ENCODE data around the gene ZNF775.

ZNF775 gene

DNA sequence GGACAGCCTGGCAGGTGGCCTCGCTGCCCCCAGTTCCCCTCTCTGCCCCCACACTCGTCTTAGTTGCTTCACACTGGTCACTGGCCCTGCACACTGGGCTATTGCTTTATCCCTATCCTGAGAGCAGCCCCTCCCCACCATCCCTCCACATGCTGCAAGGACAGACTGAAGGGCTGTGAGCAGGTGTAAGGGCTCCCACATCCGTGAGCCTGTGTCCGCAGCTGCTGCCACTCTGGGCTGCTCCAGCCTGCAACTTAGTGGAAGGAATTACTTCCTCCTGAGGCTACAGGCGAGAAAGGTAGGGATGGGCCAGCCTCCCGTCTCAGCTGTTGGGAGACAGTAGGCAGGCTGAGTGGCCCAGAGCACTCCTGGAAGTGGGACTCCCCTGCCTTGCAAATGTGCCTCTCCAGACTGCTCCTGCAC, 41.5 kb upstream of the ZNF775 start:
- no peak overlapping the region for H3K27ac ChIP-seq (ENCODE audit: low read depth, low read length)
- no peaks in the 10 kb centered on the region for H3K79me2 ChIP-seq (ENCODE audit: control insufficient read depth, insufficient read depth, low read length, unreplicated experiment)
- no peaks in the 10 kb centered on the region for H3K36me3 ChIP-seq (ENCODE audit: insufficient read depth, low read length)
- no peaks in the 10 kb centered on the region for H3K4me1 ChIP-seq (ENCODE audit: control insufficient read depth, insufficient read depth, low read length, unreplicated experiment)
- H2AFZ ChIP-seq (ENCODE audit: low read length, unreplicated experiment) = no peak overlapping the region
- peaks cover 39% of the 10 kb centered on the region for H3K27me3 ChIP-seq (ENCODE audit: insufficient read depth, low read length)
- no peak overlapping the region for H3K4me3 ChIP-seq (ENCODE audit: low read depth, low read length)

- H3K4me1 ChIP-seq (ENCODE audit: control insufficient read depth, insufficient read depth, low read length, unreplicated experiment) = no peaks in the 10 kb centered on the region
- no peak overlapping the region for H3K4me3 ChIP-seq (ENCODE audit: low read depth, low read length)
- H3K79me2 ChIP-seq (ENCODE audit: control insufficient read depth, insufficient read depth, low read length, unreplicated experiment) = no peaks in the 10 kb centered on the region
- no peaks in the 10 kb centered on the region for H3K36me3 ChIP-seq (ENCODE audit: insufficient read depth, low read length)
- no peak overlapping the region for H2AFZ ChIP-seq (ENCODE audit: low read length, unreplicated experiment)
- H3K27ac ChIP-seq (ENCODE audit: low read depth, low read length) = no peak overlapping the region
- H3K27me3 ChIP-seq (ENCODE audit: insufficient read depth, low read length) = peaks cover 45% of the 10 kb centered on the region
Observed at GRCh38 chr7:150338166-150338829, 40.8 kb upstream of the ZNF775 start.

GRCh38 chr7:150339409-150339809, 39.7 kb upstream of the ZNF775 start:
- no peaks in the 10 kb centered on the region for H3K36me3 ChIP-seq (ENCODE audit: insufficient read depth, low read length)
- H3K79me2 ChIP-seq (ENCODE audit: control insufficient read depth, insufficient read depth, low read length, unreplicated experiment) = no peaks in the 10 kb centered on the region
- no peak overlapping the region for H3K4me3 ChIP-seq (ENCODE audit: low read depth, low read length)
- no peak overlapping the region for H3K27ac ChIP-seq (ENCODE audit: low read depth, low read length)
- no peak overlapping the region for H2AFZ ChIP-seq (ENCODE audit: low read length, unreplicated experiment)
- H3K27me3 ChIP-seq (ENCODE audit: insufficient read depth, low read length) = peaks cover 54% of the 10 kb centered on the region
- H3K4me1 ChIP-seq (ENCODE audit: control insufficient read depth, insufficient read depth, low read length, unreplicated experiment) = no peaks in the 10 kb centered on the region

DNA sequence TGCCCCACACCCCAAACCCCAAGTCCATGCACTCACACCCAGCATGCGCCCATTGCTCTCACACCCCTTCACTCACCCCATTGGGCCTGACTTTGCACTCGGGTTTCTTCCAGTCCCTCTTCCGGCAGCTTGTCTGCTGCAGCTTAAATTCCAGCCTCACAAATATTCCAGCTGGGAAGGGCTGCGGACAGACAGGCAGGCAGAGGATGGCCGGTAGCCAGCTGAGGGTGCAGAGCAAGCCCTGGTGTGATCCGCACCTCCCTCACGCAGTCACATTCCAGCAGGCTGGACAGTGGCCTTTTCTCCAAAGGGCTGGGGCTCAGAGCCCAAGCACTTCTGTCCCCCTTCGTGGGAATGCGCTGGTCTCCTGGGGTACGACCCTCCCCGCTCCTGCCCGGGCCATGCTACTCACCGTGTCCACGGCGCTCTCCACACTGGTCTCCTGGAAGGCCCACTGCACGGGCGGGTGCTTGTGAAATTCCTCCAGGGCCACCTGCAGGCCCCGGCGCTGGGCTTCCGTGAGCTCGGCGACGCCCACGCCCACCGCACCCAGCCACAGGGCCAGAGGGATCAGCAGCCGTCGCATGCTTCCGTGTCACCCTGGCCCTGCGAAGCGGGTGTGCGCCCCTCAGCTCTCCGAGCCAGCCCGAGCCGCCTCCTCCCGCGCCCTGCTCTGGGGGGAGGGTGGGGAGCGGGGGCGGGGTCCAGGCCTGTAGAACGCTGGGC, 38.9 kb upstream of the ZNF775 start:
- Histone ChIP-seq H3K27ac (ENCODE audit: low read depth, low read length) (no peak overlapping the region), H3K79me2 (ENCODE audit: control insufficient read depth, insufficient read depth, low read length, unreplicated experiment) (no peaks in the 10 kb centered on the region), H3K36me3 (ENCODE audit: insufficient read depth, low read length) (no peaks in the 10 kb centered on the region), H2AFZ (ENCODE audit: low read length, unreplicated experiment) (no peak overlapping the region), H3K27me3 (ENCODE audit: insufficient read depth, low read length) (peaks cover 62% of the 10 kb centered on the region), H3K4me3 (ENCODE audit: low read depth, low read length) (no peak overlapping the region), H3K4me1 (ENCODE audit: control insufficient read depth, insufficient read depth, low read length, unreplicated experiment) (no peaks in the 10 kb centered on the region)

- no peaks in the 10 kb centered on the region for H3K79me2 ChIP-seq (ENCODE audit: control insufficient read depth, insufficient read depth, low read length, unreplicated experiment)
- peaks cover 63% of the 10 kb centered on the region for H3K27me3 ChIP-seq (ENCODE audit: insufficient read depth, low read length)
- no peak overlapping the region for H3K27ac ChIP-seq (ENCODE audit: low read depth, low read length)
- H3K36me3 ChIP-seq (ENCODE audit: insufficient read depth, low read length) = no peaks in the 10 kb centered on the region
- H2AFZ ChIP-seq (ENCODE audit: low read length, unreplicated experiment) = no peak overlapping the region
- no peaks in the 10 kb centered on the region for H3K4me1 ChIP-seq (ENCODE audit: control insufficient read depth, insufficient read depth, low read length, unreplicated experiment)
- H3K4me3 ChIP-seq (ENCODE audit: low read depth, low read length) = no peak overlapping the region
Observed at GRCh38 chr7:150340875-150341262, 38.3 kb upstream of the ZNF775 start.

- Histone ChIP-seq H3K4me1 (ENCODE audit: control insufficient read depth, insufficient read depth, low read length, unreplicated experiment) (no peaks in the 10 kb centered on the region), H3K4me3 (ENCODE audit: low read depth, low read length) (no peak within 1 kb of the TSS), H2AFZ (ENCODE audit: low read length, unreplicated experiment) (no peak within 1 kb of the TSS), H3K79me2 (ENCODE audit: control insufficient read depth, insufficient read depth, low read length, unreplicated experiment) (no peaks in the 10 kb centered on the region), H3K27ac (ENCODE audit: low read depth, low read length) (no peak within 1 kb of the TSS), H3K27me3 (ENCODE audit: insufficient read depth, low read length) (peaks cover 66% of the 10 kb centered on the region), H3K36me3 (ENCODE audit: insufficient read depth, low read length) (no peaks in the 10 kb centered on the region)
Observed at GRCh38 chr7:150341263-150342120, 37.6 kb upstream of the ZNF775 start, which contains the start of gene RARRES2. Gene RARRES2, minus strand, starts transcription at chr7:150341629. Its CDS starts 1,020 bp downstream, at chr7:150340609.

GRCh38 chr7:150342121-150342408, 37.1 kb upstream of the ZNF775 start:
- peaks cover 70% of the 10 kb centered on the region for H3K27me3 ChIP-seq (ENCODE audit: insufficient read depth, low read length)
- H3K27ac ChIP-seq (ENCODE audit: low read depth, low read length) = no peak overlapping the region
- H3K36me3 ChIP-seq (ENCODE audit: insufficient read depth, low read length) = no peaks in the 10 kb centered on the region
- no peaks in the 10 kb centered on the region for H3K4me1 ChIP-seq (ENCODE audit: control insufficient read depth, insufficient read depth, low read length, unreplicated experiment)
- no peak overlapping the region for H2AFZ ChIP-seq (ENCODE audit: low read length, unreplicated experiment)
- H3K4me3 ChIP-seq (ENCODE audit: low read depth, low read length) = no peak overlapping the region
- no peaks in the 10 kb centered on the region for H3K79me2 ChIP-seq (ENCODE audit: control insufficient read depth, insufficient read depth, low read length, unreplicated experiment)

- Histone ChIP-seq H3K4me1 (ENCODE audit: control insufficient read depth, insufficient read depth, low read length, unreplicated experiment) (no peaks in the 10 kb centered on the region), H3K27me3 (ENCODE audit: insufficient read depth, low read length) (peaks cover 73% of the 10 kb centered on the region), H3K27ac (ENCODE audit: low read depth, low read length) (no peak overlapping the region), H3K36me3 (ENCODE audit: insufficient read depth, low read length) (no peaks in the 10 kb centered on the region), H3K79me2 (ENCODE audit: control insufficient read depth, insufficient read depth, low read length, unreplicated experiment) (no peaks in the 10 kb centered on the region), H2AFZ (ENCODE audit: low read length, unreplicated experiment) (no peak overlapping the region), H3K4me3 (ENCODE audit: low read depth, low read length) (no peak overlapping the region)
Observed at GRCh38 chr7:150343225-150343624, 35.9 kb upstream of the ZNF775 start.

DNA sequence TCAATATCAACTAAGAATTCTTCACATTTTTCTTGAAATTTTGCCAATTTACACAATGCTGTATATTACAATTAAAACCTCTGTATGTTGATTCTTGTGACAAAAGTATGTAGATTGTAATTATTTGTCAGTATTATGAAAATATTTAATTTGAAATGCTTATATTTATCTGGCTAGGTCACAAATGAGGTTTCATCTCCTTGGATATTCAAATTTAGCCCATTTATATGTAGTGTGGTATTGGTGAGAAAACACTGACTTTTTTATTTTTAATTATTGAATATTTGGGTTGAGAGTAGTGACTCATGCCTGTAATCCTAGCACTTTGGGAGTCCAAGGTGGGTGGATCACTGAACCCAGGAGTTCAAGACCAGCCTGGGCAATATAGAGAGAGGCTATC, 34.8 kb upstream of the ZNF775 start:
- Histone ChIP-seq H2AFZ (ENCODE audit: low read length, unreplicated experiment) (no peak overlapping the region), H3K4me1 (ENCODE audit: control insufficient read depth, insufficient read depth, low read length, unreplicated experiment) (no peaks in the 10 kb centered on the region)

GRCh38 chr7:150345012-150345411, 34.1 kb upstream of the ZNF775 start:
- Histone ChIP-seq H3K36me3 (ENCODE audit: insufficient read depth, low read length) (no peaks in the 10 kb centered on the region), H3K27me3 (ENCODE audit: insufficient read depth, low read length) (peaks cover 63% of the 10 kb centered on the region), H2AFZ (ENCODE audit: low read length, unreplicated experiment) (no peak overlapping the region), H3K79me2 (ENCODE audit: control insufficient read depth, insufficient read depth, low read length, unreplicated experiment) (no peaks in the 10 kb centered on the region), H3K4me3 (ENCODE audit: low read depth, low read length) (no peak overlapping the region), H3K27ac (ENCODE audit: low read depth, low read length) (no peak overlapping the region), H3K4me1 (ENCODE audit: control insufficient read depth, insufficient read depth, low read length, unreplicated experiment) (no peaks in the 10 kb centered on the region)

More for the DNA sequence above, 34.8 kb upstream of the ZNF775 start:
- H3K79me2 ChIP-seq (ENCODE audit: control insufficient read depth, insufficient read depth, low read length, unreplicated experiment) = no peaks in the 10 kb centered on the region
- no peaks in the 10 kb centered on the region for H3K36me3 ChIP-seq (ENCODE audit: insufficient read depth, low read length)
- H3K27me3 ChIP-seq (ENCODE audit: insufficient read depth, low read length) = peaks cover 70% of the 10 kb centered on the region
- no peak overlapping the region for H3K4me3 ChIP-seq (ENCODE audit: low read depth, low read length)
- H3K27ac ChIP-seq (ENCODE audit: low read depth, low read length) = no peak overlapping the region
